CD4-positive, CD25-positive, alpha-beta regulatory T cell (primary cell): ENCODE data around the gene BDH1. TPM values are rescaled to one million over a fixed set of nuclear protein-coding genes. Genes with fewer than 3 reads are reported as not detected.
"Not testable (repeated sequence)": the region's sequence is repeated elsewhere in the genome, so short reads cannot be mapped to it uniquely, and the experiment has no call there.

Experiments
- ATAC-seq, 2 donors: fragments of 150-1000 bp; cut with Tn5 transposase; one replicate each; pipeline ENCODE4 v1.10.0; 2021; ENCODE audit warnings: low read depth in 2 of 2, moderate number of reproducible peaks in 2 of 2, moderate library complexity in 1 of 2
- DNase-seq, 3 donors: peaks; one replicate each; pipeline versions ENCODE4 v3.0.0 to v3.0.0-alpha.2; 2012 to 2022; ENCODE audit warnings: mixed read lengths in 1 of 3
- H3K27ac ChIP-seq: one replicate; pipeline ENCODE4 v1.7.0; 2013; ENCODE audit warnings: mild to moderate bottlenecking, low read length; ENCODE audit not compliant: insufficient read depth, poor library complexity, severe bottlenecking
- H3K27me3 ChIP-seq: one replicate; pipeline ENCODE4 v1.7.0; 2013; ENCODE audit warnings: low read length; ENCODE audit not compliant: control insufficient read depth, insufficient read depth
- H3K36me3 ChIP-seq: one replicate; pipeline ENCODE4 v1.7.0; 2013; ENCODE audit warnings: mild to moderate bottlenecking, low read length, moderate library complexity; ENCODE audit not compliant: control insufficient read depth, insufficient read depth
- H3K4me1 ChIP-seq: 2 replicates; pipeline ENCODE4 v1.7.0; 2013; ENCODE audit warnings: mild to moderate bottlenecking, low read length; ENCODE audit not compliant: insufficient read depth, control insufficient read depth, poor library complexity, severe bottlenecking
- H3K4me3 ChIP-seq: one replicate; pipeline ENCODE4 v1.7.0; 2013; ENCODE audit warnings: low read depth, mild to moderate bottlenecking, low read length, moderate library complexity
- H3K9me3 ChIP-seq, 2 experiments: 1 replicate in 1 of 2; 2 replicates in 1 of 2; pipeline ENCODE4 v1.7.0; 2013; ENCODE audit warnings: low read length in 2 of 2, mild to moderate bottlenecking in 1 of 2, moderate library complexity in 1 of 2; ENCODE audit not compliant: control insufficient read depth in 2 of 2
- H3K27ac Mint-ChIP-seq, 3 donors: one replicate each; pipeline ENCODE4 v1.8.0; 2020 to 2022; ENCODE audit warnings: mild to moderate bottlenecking in 3 of 3, mixed read lengths in 3 of 3, moderate library complexity in 2 of 3
- H3K27me3 Mint-ChIP-seq: one replicate; pipeline ENCODE4 v1.8.0; 2022; ENCODE audit warnings: mild to moderate bottlenecking, mixed read lengths
- H3K36me3 Mint-ChIP-seq: one replicate; pipeline ENCODE4 v1.8.0; 2020; ENCODE audit warnings: mixed read lengths
- H3K4me1 Mint-ChIP-seq, 4 donors: one replicate each; pipeline ENCODE4 v1.8.0; 2020 to 2022; ENCODE audit warnings: mixed read lengths in 4 of 4, mild to moderate bottlenecking in 1 of 4
- H3K4me3 Mint-ChIP-seq, 4 donors: one replicate each; pipeline ENCODE4 v1.8.0; 2020 to 2022; ENCODE audit warnings: mild to moderate bottlenecking in 4 of 4, mixed read lengths in 4 of 4, moderate library complexity in 3 of 4
- H3K9me3 Mint-ChIP-seq, 7 donors: one replicate each; pipeline ENCODE4 v1.8.0; 2020 to 2022; ENCODE audit warnings: mixed read lengths in 7 of 7, mild to moderate bottlenecking in 3 of 7, moderate library complexity in 2 of 7
- polyA plus RNA-seq, 4 donors: library from polyadenylated mRNA; unstranded; fragments of 300-500 nt; fragmentation: Illumina TruSeq; gene quantifications; one replicate each; pipeline ENCODE4 v1.2.3, GENCODE V29; 2021
- total RNA-seq: library from RNA; stranded (reverse); gene quantifications from one replicate; pipeline ENCODE4 v1.2.3, GENCODE V29; 2022

BDH1 gene
- total RNA-seq, result 20.3 TPM
- 10 to 100 TPM; 13.5 to 29.8 (median 22.2) TPM for polyA plus RNA-seq

- peaks cover 15% of the 10 kb centered on the region for H3K4me1 ChIP-seq
- H3K36me3 ChIP-seq, result no peaks in the 10 kb centered on the region
- no peaks in the 10 kb centered on the region for H3K9me3 ChIP-seq
- H3K27me3 ChIP-seq, result peaks cover 9% of the 10 kb centered on the region
- Mint-ChIP-seq H3K36me3 (peaks cover 11% of the 10 kb centered on the region), H3K9me3 (peaks cover 0 to 2% (median 0%) of the 10 kb centered on the region in 7 donors), H3K4me1 (peaks cover 7 to 26% (median 20%) of the 10 kb centered on the region in 4 donors), H3K27me3 (peaks cover 27% of the 10 kb centered on the region), H3K4me3 (peak within 1 kb of the TSS; percentile 91 to 96 (median 95)), H3K27ac (peak within 1 kb of the TSS in 2 of 3 donors; percentile 89 to 92)
- peak within 1 kb of the TSS; percentile 70 for H3K4me3 ChIP-seq
- ATAC-seq (peak; percentile 13 to 25), DNase-seq (peak; percentile 45 to 75 (median 45))
- peak within 1 kb of the TSS; percentile 83 for H3K27ac ChIP-seq
Measured at GRCh38 chr3:197555281-197556261, at the start of gene BDH1. Gene BDH1 (minus strand): TSS chr3:197555968. CDS start chr3:197546443, 9,525 bp downstream.

GRCh38 chr3:197603317-197603933 lies 47.7 kb upstream of the BDH1 start:
- H3K9me3 ChIP-seq, result no peaks in the 10 kb centered on the region
- H3K36me3 ChIP-seq, result peaks cover 17% of the 10 kb centered on the region
- H3K36me3 Mint-ChIP-seq, result peaks cover 11% of the 10 kb centered on the region
- H3K4me1 Mint-ChIP-seq, result peaks cover 0 to 13% (median 9%) of the 10 kb centered on the region in 4 donors
- peak overlapping the region in 1 of 4 donors; percentile 61 for H3K4me3 Mint-ChIP-seq
- ATAC-seq (no peak), DNase-seq (no peak)
- no peak overlapping the region for H3K27ac ChIP-seq
- no peak overlapping the region for H3K4me3 ChIP-seq
- no peak overlapping the region for H3K27ac Mint-ChIP-seq
- H3K9me3 Mint-ChIP-seq, result no peaks in the 10 kb centered on the region
- no peaks in the 10 kb centered on the region for H3K27me3 ChIP-seq
- H3K4me1 ChIP-seq, result peaks cover 9% of the 10 kb centered on the region
- H3K27me3 Mint-ChIP-seq, result no peaks in the 10 kb centered on the region

DNA sequence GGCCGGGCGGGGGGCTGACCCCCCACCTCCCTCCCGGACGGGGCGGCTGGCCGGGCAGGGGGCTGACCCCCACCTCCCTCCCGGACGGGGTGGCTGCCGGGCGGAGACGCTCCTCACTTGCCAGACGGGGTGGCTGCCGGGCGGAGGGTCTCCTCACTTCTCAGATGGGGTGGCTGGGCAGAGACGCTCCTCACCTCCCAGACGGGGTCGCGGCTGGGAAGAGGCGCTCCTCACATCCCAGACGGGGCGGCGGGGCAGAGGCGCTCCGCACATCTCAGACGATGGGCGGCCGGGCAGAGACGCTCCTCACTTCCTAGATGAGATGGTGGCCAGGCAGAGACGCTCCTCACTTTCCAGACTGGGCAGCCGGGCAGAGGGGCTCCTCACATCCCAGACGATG lies 46.6 kb upstream of the BDH1 start:
- not testable (repeated sequence) for H3K27me3 Mint-ChIP-seq, H3K27ac ChIP-seq, H3K27ac Mint-ChIP-seq, H3K4me3 ChIP-seq, H3K27me3 ChIP-seq, H3K4me1 ChIP-seq, ATAC-seq, H3K36me3 Mint-ChIP-seq, H3K9me3 Mint-ChIP-seq, DNase-seq, H3K9me3 ChIP-seq, H3K4me3 Mint-ChIP-seq, H3K36me3 ChIP-seq
- peaks cover 0 to 13% (median 9%) of the 10 kb centered on the region in 4 donors for H3K4me1 Mint-ChIP-seq

- H3K4me1 Mint-ChIP-seq, result peaks cover 0 to 13% (median 7%) of the 10 kb centered on the region in 4 donors
- not testable (repeated sequence) for H3K9me3 ChIP-seq, H3K36me3 ChIP-seq, H3K27me3 ChIP-seq, H3K4me3 Mint-ChIP-seq, H3K27ac Mint-ChIP-seq, H3K4me3 ChIP-seq, H3K9me3 Mint-ChIP-seq, H3K4me1 ChIP-seq, H3K27me3 Mint-ChIP-seq, H3K27ac ChIP-seq, DNase-seq, H3K36me3 Mint-ChIP-seq, ATAC-seq
Measured at GRCh38 chr3:197601566-197601840, 45.7 kb upstream of the BDH1 start.

GRCh38 chr3:197600796-197601565 lies 45.2 kb upstream of the BDH1 start:
- Mint-ChIP-seq H3K9me3 (no peaks in the 10 kb centered on the region), H3K36me3 (no peaks in the 10 kb centered on the region), H3K27me3 (no peaks in the 10 kb centered on the region), H3K27ac (no peak overlapping the region), H3K4me1 (peaks cover 1 to 13% (median 7%) of the 10 kb centered on the region in 4 donors), H3K4me3 (no peak overlapping the region)
- no peak overlapping the region for H3K27ac ChIP-seq
- no peak for ATAC-seq
- no peak overlapping the region for H3K4me3 ChIP-seq
- no peaks in the 10 kb centered on the region for H3K36me3 ChIP-seq
- no peak for DNase-seq
- no peaks in the 10 kb centered on the region for H3K27me3 ChIP-seq
- no peaks in the 10 kb centered on the region for H3K9me3 ChIP-seq
- peaks cover 9% of the 10 kb centered on the region for H3K4me1 ChIP-seq

DNA sequence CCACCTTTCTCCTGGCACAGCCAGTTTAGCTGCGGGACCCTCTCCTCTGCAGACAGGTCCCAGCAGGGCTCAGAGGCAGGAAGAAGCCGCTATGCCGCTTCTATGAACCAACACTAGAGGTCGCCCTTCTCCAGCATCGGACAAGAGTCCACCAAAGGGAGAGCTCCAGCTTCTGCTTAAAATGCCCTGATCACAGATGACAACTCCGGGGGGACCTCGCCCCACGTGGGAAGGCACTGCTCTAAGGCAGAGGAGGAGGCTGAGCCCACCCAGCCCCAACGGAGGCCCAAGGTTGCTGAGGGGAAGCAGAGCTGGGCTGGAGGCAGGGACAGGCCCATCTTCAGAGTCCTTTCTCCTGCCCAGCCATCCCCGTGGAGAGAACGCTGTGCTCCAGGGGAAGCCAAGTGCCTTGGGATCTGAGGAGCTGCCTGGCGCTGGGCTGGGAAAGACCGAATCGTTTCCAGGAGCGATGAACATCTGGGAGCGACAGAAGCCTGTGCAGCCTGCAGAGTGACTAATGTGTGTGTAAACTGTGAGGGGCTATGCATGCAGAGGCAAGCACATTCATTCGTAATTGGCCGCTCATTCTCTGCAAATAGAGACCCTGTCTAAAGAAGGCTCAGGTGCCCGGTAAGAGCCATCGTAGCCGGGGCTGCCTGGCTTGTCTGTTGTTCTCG lies 43.5 kb upstream of the BDH1 start:
- Histone ChIP-seq H3K27me3 (no peaks in the 10 kb centered on the region), H3K4me1 (peaks cover 9% of the 10 kb centered on the region), H3K4me3 (no peak overlapping the region), H3K36me3 (no peaks in the 10 kb centered on the region), H3K9me3 (no peaks in the 10 kb centered on the region), H3K27ac (no peak overlapping the region)
- Mint-ChIP-seq H3K27ac (peak overlapping the region; percentile 41 to 77 (median 75)), H3K4me3 (peak overlapping the region in 1 of 4 donors; percentile 24), H3K9me3 (no peaks in the 10 kb centered on the region), H3K36me3 (no peaks in the 10 kb centered on the region), H3K4me1 (peaks cover 3 to 8% (median 7%) of the 10 kb centered on the region in 4 donors), H3K27me3 (no peaks in the 10 kb centered on the region)
- DNase-seq (peak; percentile 66 to 86 (median 82)), ATAC-seq (peak; percentile 91 to 92)

DNA sequence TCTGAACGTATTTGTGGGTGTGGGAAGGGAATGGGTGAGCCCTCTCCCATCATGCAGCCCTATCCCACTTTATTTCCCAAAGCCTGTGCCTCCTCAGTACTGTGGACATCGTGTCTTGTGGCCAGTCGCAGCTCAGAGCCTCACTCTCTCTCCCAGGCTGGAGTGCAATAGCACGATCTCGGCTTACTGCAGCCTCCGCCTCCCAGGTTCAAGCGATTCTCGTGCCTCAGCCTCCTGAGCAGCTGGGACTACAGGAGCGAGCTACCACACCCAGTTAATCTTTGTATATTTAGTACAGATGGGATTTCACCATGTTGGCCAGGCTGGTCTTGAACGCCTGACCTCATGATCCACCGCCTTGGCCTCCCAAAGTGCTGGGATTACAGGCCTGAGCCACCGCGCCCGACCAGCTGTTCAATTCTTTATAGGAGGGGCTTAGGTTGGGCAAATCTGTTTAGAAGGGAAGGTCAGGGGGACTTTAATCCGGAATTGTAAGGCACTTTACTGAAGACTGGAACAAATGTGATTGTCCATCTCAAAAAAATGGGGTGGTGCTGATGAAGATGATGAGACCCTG lies 42.7 kb upstream of the BDH1 start:
- Histone ChIP-seq H3K9me3 (no peaks in the 10 kb centered on the region), H3K36me3 (no peaks in the 10 kb centered on the region), H3K27ac (no peak overlapping the region), H3K27me3 (no peaks in the 10 kb centered on the region), H3K4me3 (no peak overlapping the region), H3K4me1 (peaks cover 9% of the 10 kb centered on the region)
- DNase-seq (no peak), ATAC-seq (no peak)
- no peaks in the 10 kb centered on the region for H3K36me3 Mint-ChIP-seq
- H3K27ac Mint-ChIP-seq, result no peak overlapping the region
- peaks cover 3 to 8% (median 5%) of the 10 kb centered on the region in 4 donors for H3K4me1 Mint-ChIP-seq
- H3K27me3 Mint-ChIP-seq, result no peaks in the 10 kb centered on the region
- H3K9me3 Mint-ChIP-seq, result no peaks in the 10 kb centered on the region
- H3K4me3 Mint-ChIP-seq, result no peak overlapping the region
